ENCODE results near the gene GATD1. TPM values are rescaled to one million over a fixed set of nuclear protein-coding genes. Genes with fewer than 3 reads are reported as not detected.

GATD1 gene
- total RNA-seq, 1 experiment from 2014 or later, result 88.7 TPM

DNA sequence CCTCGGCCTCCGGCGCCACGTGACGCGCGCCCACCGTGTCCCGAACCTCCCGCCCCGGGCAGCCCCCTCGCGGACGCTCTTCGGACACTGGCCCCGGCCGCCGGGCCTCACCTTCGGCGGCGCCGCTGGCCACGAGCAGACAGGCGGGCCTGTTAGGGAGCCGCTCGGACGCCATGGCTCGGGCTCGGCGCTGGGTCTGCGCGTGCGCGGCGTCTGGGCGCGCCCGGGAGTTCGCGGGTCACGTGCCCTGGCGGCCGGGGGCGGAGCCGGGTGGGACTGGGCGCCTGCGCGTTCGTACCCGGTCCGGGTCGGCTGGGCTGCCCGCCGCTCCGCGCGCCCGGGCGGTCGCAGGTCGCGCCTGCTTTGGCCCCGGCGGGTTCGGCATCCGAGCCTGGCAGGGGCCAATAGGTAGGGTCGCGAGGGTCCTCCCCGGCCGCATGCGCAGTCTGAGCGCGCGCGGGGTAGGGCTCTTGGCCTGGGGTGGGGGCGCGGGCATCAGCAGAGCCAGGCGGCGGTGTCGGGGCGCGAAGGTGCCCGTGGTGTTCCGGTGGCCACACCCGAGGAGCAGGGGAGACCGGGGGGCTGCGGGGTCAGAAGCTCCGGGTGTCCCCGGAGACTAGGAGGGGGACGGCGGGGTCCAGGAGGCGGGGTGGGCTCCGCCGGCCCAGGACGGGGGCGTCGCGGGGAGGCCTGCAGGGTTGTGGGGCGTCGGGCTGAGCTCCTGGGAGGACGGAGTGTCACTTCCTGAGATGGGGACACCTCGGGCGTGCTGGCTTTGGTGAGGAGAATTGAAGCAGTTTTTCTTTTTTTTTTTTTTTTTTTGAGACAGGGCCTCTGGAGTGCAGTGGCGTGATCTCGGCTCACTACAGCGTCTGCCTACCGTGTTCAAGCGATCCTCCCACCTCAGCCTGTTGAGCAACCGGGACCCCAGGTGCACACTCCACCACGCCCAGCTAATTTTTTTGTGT is at the start of gene GATD1 (continued):
- TF ChIP-seq, protein P1, sequence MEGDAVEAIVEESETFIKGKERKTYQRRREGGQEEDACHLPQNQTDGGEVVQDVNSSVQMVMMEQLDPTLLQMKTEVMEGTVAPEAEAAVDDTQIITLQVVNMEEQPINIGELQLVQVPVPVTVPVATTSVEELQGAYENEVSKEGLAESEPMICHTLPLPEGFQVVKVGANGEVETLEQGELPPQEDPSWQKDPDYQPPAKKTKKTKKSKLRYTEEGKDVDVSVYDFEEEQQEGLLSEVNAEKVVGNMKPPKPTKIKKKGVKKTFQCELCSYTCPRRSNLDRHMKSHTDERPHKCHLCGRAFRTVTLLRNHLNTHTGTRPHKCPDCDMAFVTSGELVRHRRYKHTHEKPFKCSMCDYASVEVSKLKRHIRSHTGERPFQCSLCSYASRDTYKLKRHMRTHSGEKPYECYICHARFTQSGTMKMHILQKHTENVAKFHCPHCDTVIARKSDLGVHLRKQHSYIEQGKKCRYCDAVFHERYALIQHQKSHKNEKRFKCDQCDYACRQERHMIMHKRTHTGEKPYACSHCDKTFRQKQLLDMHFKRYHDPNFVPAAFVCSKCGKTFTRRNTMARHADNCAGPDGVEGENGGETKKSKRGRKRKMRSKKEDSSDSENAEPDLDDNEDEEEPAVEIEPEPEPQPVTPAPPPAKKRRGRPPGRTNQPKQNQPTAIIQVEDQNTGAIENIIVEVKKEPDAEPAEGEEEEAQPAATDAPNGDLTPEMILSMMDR (IDR thresholded peaks at IDR 0.05 in 2 of 3, conservative IDR thresholded peaks at IDR 0.05 in 1 of 3; ENCODE audit: borderline replicate concordance in 1 of 3, insufficient read depth in 1 of 3, low read depth in 2 of 3, low read length in 2 of 3), result no peak
- TF ChIP-seq ZNF274 (IDR thresholded peaks at IDR 0.05; ENCODE audit: low read depth, low read length), result no peak
- peak; percentile 97 for TF ChIP-seq POLR2AphosphoS5 (IDR thresholded peaks at IDR 0.05; ENCODE audit: low read depth, low read length)
- TF ChIP-seq, protein P2, sequence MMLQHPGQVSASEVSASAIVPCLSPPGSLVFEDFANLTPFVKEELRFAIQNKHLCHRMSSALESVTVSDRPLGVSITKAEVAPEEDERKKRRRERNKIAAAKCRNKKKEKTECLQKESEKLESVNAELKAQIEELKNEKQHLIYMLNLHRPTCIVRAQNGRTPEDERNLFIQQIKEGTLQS (IDR thresholded peaks at IDR 0.05), result no peak
- TF ChIP-seq SIN3A (IDR thresholded peaks at IDR 0.05; ENCODE audit: low read depth), result 0 out of 2 replicates have a peak, but pooled peaks have one; percentile 11
- no peak for TF ChIP-seq TCF7L2 (IDR thresholded peaks at IDR 0.05; ENCODE audit: borderline replicate concordance, extremely low read depth, insufficient read depth, insufficient read length)
- peak; percentile 32; the same call in 1 of the 2 replicates for TF ChIP-seq EGR1 (IDR thresholded peaks at IDR 0.05; ENCODE audit: low read depth)

DNA sequence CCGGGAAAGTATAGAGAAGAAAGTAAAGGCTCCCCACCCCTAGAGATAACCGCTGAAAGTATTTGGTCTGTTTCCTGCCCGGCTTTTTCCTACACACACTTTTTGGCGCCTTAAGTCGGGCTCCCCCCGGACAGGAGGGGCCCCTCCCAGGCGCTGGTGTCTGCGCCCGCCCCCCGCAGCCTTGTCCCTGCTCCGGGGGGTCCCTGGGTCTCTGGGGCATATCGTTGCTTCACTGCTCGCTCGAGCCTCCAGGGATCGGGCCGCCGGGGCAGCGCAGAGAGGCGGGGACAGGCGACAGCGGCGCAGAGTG is 49.5 kb upstream of the GATD1 start:
- no TSS peak for BruUV-seq (replicated peaks)
- H3K4me3 ChIP-seq (replicated peaks in 1 of 2; ENCODE audit: low read depth in 1 of 2, low read length in 2 of 2), result peak overlapping the region; percentile 51 to 65
- no peaks in the 10 kb centered on the region for H3K9me3 ChIP-seq (ENCODE audit: control insufficient read depth in 1 of 2, insufficient read depth in 1 of 2, low read depth in 1 of 2, low read length in 2 of 2)
- CTCF ChIA-PET, result no interaction called here
- no peaks in the 10 kb centered on the region for H3K27me3 ChIP-seq (ENCODE audit: insufficient read depth, low read length)
- TF ChIP-seq POLR2A (IDR thresholded peaks at IDR 0.05; ENCODE audit: borderline replicate concordance, extremely low read depth, insufficient read depth, insufficient read length) (peak; percentile 0), FOSL1 (IDR thresholded peaks at IDR 0.05; ENCODE audit: low read depth) (no peak)
- peak overlapping the region; percentile 100 for H3K4me2 ChIP-seq (ENCODE audit: low read length)
- H3K4me1 ChIP-seq (ENCODE audit: control insufficient read depth in 1 of 2, insufficient read depth in 2 of 2, low read length in 2 of 2), result peaks cover 26 to 44% of the 10 kb centered on the region in 2 experiments
- no peaks in the 10 kb centered on the region for H3K36me3 ChIP-seq (ENCODE audit: control insufficient read depth in 1 of 2, insufficient read depth in 2 of 2, low read length in 2 of 2)
- peak overlapping the region; percentile 89 for H3K27ac ChIP-seq (ENCODE audit: low read depth, low read length)
- peaks cover 6% of the 10 kb centered on the region; the same call in 1 of the 2 replicates for H3K79me2 ChIP-seq (ENCODE audit: insufficient read depth, low read length)
- DNase-seq (ENCODE audit: low read depth, low spot score) (no peak), ATAC-seq (peak; percentile 32; the same call in 1 of the 2 replicates)
- intact Hi-C loops (cut with micrococcal nuclease), result no loop called here
- no peak overlapping the region for H2AFZ ChIP-seq (ENCODE audit: low read depth, low read length, poor library complexity, severe bottlenecking)
- POLR2A ChIA-PET, result no interaction called here
- RAD21 ChIA-PET (ENCODE audit: low non-redundant PET in 1 of 2, low total read pairs in 2 of 2, uncharacterized antibody in 2 of 2, unreplicated experiment in 2 of 2), result no interaction called here
- H3K9me2 ChIP-seq (ENCODE audit: insufficient read depth), result no peaks in the 10 kb centered on the region
- H3K9ac ChIP-seq (ENCODE audit: low read length), result peak overlapping the region; percentile 76
- no peaks in the 10 kb centered on the region for H4K20me1 ChIP-seq (ENCODE audit: insufficient read depth)
